Mucosa of descending colon (tissue), 3 donors: ENCODE data around the gene PRRT1B. TPM values are rescaled to one million over a fixed set of nuclear protein-coding genes. Genes with fewer than 3 reads are reported as not detected.

Source experiments
- ATAC-seq: fragments of 200-7000 bp; cut with Tn5 transposase; one replicate; pipeline ENCODE4 v1.9.1; 2020; ENCODE audit warnings: mild to moderate bottlenecking, moderate library complexity
- DNase-seq, 3 donors: peaks; one replicate each; pipeline ENCODE4 v3.0.0-alpha.2; 2020
- H3K36me3 ChIP-seq: fragments of 200-600 bp; one replicate; pipeline ENCODE4 v1.8.0; 2021; ENCODE audit warnings: low read depth, mild to moderate bottlenecking
- H3K4me1 ChIP-seq: fragments of 200-600 bp; one replicate; pipeline ENCODE4 v1.8.0; 2021; ENCODE audit warnings: low read depth, mild to moderate bottlenecking
- H3K4me3 ChIP-seq: fragments of 200-600 bp; one replicate; pipeline ENCODE4 v1.8.0; 2021; ENCODE audit warnings: mild to moderate bottlenecking
- H3K9me3 ChIP-seq: fragments of 200-600 bp; one replicate; pipeline ENCODE4 v1.8.0; 2021; ENCODE audit warnings: mild to moderate bottlenecking
- intact Hi-C, 2 donors: fragments of 100-400 bp; cut with DNase I in 1 of 2; cut with micrococcal nuclease in 1 of 2; formaldehyde crosslinking; loops; one replicate each; pipeline versions ENCODE4 v1.11.0 to v1.11.1; 2022; cut with DNase I, micrococcal nuclease
- total RNA-seq, 3 donors: library from RNA; stranded (reverse); fragmentation: NEBNext Ultra II Directional in 2 of 3; extraction: Animal tissue kit (Norgen Biotek cat#: 25700) in 2 of 3; gene quantifications; one replicate each; pipeline versions ENCODE4 v1.2.1 to v1.2.4, GENCODE V29; 2021 to 2023
- TF ChIP-seq, protein P1 (sequence below): fragments of 200-600 bp; IDR thresholded peaks from one replicate; pipeline ENCODE4 v1.8.0; 2022; ENCODE audit warnings: antibody characterized with exemption, mild to moderate bottlenecking
- donor health status: DM: no; HTN: no; CAD: no; lungs with moderate emphysema.
- donor health status: DM: no; HTN: no; CAD: no.
- donor health status: DM: no; HTN: yes; CAD: no.

Gene PRRT1B
- total RNA-seq, 3 donors from 2014 or later: 1.9 to 9.4 (median 2.9) TPM

DNA sequence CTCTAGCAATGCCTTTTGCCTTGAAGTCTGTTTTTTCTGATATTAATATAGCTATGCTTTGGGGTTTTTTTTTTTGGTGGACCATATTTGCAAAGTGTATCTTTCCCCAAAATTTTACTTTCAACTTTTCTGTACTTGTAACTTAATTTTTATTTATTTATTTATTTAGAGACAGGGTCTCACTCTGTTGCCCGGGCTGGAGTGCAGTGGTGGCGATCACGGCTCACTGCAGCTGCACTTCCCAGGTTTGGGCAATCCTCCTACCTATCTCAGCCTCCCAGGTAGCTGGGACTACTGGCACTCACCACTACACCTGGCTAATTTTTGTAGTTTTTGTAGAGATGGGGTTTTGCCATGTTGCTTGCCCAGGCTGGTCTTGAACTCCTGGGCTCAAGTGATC is 20.8 kb downstream of the PRRT1B start:
- intact Hi-C loops: no loop called here
- Histone ChIP-seq H3K9me3 (no peaks in the 10 kb centered on the region), H3K4me3 (no peak overlapping the region), H3K4me1 (no peaks in the 10 kb centered on the region), H3K36me3 (no peaks in the 10 kb centered on the region)
- DNase-seq (no peak), ATAC-seq (no peak)
- TF ChIP-seq, protein P1, sequence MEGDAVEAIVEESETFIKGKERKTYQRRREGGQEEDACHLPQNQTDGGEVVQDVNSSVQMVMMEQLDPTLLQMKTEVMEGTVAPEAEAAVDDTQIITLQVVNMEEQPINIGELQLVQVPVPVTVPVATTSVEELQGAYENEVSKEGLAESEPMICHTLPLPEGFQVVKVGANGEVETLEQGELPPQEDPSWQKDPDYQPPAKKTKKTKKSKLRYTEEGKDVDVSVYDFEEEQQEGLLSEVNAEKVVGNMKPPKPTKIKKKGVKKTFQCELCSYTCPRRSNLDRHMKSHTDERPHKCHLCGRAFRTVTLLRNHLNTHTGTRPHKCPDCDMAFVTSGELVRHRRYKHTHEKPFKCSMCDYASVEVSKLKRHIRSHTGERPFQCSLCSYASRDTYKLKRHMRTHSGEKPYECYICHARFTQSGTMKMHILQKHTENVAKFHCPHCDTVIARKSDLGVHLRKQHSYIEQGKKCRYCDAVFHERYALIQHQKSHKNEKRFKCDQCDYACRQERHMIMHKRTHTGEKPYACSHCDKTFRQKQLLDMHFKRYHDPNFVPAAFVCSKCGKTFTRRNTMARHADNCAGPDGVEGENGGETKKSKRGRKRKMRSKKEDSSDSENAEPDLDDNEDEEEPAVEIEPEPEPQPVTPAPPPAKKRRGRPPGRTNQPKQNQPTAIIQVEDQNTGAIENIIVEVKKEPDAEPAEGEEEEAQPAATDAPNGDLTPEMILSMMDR: no peak

DNA sequence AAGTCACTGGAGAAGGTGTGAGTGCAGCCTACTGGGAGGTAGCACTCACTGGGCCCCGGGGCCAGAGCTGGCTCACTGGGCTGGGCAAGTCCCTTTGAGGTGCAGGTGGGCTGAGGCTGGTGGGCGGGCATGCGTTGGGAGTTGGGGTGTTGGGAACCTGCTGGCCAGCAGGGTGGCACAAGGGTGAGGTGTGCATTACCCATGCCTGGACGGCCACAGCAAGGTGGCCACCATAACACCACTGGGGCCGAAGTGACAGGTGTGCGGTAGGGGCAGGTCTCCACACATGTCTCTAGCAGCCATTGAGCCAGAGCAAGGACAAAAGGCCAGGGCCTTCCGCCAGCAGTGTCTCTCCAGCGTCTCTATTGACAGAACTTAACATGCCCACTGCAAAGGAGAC is 22.6 kb downstream of the PRRT1B start:
- intact Hi-C loops: no loop called here
- ATAC-seq: no peak
- TF ChIP-seq, protein P1: no peak
- DNase-seq: no peak
- Histone ChIP-seq H3K4me1 (no peaks in the 10 kb centered on the region), H3K9me3 (no peaks in the 10 kb centered on the region), H3K4me3 (no peak overlapping the region), H3K36me3 (no peaks in the 10 kb centered on the region)

DNA sequence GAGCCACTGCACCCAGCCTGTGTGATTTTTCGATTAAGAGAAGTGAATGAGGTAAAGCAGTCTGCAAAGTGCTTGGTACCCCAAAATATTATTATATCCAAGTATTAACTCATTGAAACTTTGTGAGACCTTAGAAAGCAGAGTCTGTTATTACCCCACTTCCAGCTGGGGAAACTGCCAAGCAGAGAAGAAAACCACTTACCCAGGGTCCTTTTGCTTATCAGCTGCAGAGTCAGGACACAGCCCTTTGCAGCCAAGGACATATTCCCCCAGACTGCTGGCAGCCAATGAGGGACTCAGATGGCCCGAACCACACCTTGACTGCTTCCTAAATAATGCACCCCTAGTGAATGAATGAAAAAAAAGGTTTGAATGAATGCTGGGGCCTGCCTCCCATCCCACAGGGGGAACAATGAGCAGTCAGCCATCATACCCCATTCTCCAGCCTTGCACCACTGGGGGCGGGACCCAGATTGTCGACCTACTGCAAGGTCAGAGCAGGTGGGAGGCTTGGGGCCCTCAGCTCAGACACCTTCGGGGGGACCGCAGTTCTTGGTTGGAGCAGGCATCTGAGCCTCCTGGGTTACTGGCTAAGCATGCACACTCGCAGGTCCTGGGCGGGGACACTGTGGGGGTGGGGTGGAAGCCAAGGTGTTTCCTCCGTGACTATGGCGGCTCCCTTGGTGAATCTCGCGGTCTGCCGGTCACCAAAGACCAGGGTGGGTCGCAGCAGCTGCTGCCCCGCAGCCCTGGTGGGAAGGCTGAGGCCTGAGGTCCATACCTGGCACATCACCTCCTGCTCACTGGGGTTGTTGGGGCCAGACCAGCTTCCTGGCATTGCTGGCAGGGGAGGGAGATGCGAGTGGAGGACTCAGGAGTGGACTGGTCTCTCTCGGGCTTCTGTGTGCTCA is 29.7 kb downstream of the PRRT1B start:
- no peak overlapping the region for H3K4me3 ChIP-seq
- no peaks in the 10 kb centered on the region for H3K36me3 ChIP-seq
- intact Hi-C loops: no loop called here
- TF ChIP-seq, protein P1: no peak
- ATAC-seq (no peak), DNase-seq (no peak)
- H3K4me1 ChIP-seq: no peaks in the 10 kb centered on the region
- H3K9me3 ChIP-seq: no peaks in the 10 kb centered on the region

DNA sequence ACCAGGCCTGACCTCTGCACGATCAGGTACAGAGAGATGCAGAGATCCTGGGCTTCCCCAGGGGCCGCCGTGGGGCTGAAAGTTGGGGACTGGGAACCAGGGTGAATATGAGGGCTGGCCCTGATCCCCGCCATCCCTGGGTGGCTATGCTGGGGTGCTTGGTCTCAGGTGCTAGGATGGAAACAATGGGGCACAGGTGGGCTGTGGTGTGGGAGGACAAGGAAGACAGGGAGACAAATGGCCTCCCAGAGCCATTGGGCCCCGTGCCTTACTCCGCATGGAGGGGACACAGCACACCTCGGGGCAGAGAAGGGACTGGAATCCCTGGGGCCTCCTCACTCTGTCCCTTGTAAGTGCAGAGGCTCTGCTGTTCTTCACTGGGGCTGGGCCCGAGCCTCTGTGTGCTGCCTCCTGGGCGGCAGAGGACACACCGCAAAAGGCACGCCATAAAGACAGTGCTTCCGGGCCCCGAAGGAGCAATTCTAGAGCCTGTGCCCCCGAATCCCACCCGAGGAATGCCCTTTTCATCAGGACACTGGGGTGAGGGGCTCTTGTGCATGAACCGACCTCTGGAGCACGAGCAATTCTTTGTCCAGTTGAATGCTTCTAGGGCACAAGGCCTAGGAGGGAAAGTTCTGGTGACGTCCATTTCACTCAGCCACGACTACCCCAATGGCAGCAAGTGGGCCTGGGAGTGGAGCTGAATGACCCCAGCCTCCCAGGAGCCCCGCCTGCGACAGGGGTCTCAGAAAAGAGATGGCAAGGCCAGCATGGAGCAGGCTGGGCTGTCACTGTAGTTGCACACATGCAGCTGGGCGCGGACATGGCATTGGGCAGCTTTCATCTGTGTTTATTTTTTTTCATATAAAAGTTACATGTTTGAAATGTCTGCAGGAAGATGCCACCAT is 30.9 kb downstream of the PRRT1B start:
- Histone ChIP-seq H3K4me1 (no peaks in the 10 kb centered on the region), H3K9me3 (no peaks in the 10 kb centered on the region), H3K36me3 (no peaks in the 10 kb centered on the region), H3K4me3 (no peak overlapping the region)
- TF ChIP-seq, protein P1: no peak
- no peak for DNase-seq
- no peak for ATAC-seq
- intact Hi-C loops: no loop called here

DNA sequence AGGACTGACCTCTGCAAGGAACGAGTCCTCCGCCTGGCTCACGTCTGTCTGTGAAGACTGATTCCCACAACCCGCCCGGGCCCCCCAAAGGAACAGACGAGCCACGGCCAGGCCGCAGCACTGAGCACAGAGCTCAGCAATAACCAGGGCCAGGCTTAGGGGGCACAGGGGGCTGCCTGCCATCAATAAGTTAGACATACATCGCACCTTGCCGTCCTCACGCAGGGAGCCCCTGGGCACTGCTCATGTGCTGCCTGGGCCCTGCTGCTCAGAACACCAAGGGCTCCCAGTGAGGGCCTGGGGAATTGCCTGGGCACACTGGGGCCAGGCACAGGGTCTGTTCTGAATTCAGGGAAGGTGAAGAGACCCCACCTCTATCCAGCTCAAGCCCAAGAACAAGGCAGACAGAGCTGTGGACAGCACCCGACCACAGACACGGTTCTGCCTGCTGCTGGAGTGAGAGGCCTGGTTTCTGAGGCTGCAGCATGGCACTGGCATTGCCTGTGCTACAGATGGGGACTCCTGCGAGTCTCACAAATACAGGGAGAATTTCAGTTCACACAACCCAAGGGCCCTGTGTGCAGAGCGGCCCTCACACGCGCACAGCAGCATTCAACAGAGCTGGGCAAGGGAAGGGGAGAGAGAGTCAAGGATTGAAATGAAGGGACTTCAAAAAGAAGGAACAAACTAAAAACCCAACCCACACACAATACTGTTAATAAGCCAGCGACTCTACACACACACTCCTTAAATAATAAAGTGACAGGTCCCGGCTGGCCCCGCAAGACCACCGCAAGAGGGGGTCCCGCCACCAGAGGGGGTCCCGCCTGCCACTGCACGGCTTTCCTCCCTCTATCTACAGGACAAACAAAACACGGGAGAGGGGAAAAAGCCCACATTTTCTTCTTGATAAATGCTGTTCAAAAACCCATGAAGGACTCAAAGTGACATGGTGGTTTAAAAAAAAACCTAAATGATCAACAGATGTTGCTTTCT is 32.0 kb downstream of the PRRT1B start:
- H3K4me1 ChIP-seq: no peaks in the 10 kb centered on the region
- TF ChIP-seq, protein P1: no peak
- intact Hi-C loops: no loop called here
- ATAC-seq: no peak
- no peak for DNase-seq
- H3K9me3 ChIP-seq: no peaks in the 10 kb centered on the region
- no peak overlapping the region for H3K4me3 ChIP-seq
- H3K36me3 ChIP-seq: no peaks in the 10 kb centered on the region
